ENCODE data around the gene C1orf21.

Gene C1orf21

DNA sequence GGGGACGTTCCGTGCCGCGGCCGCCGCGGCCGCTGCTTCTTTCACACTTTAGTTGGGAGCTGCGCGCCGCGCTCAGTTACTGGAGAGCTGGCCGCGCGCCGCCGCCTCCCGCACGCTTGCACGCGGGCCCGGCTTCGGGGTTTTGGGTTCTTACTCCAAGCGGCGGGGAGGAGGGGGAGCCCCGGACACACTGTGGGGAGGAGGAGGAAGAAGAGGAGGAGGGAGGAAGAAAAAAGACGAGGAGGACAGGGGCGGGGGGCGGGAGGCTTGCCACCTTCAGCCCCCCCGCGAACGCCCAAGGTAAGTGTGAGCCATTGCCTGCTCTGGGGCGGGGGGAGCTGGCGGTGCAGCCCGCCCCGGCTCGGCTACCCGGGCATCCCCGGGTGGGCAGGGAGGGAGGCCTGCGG lies 243 bp downstream of the C1orf21 start:
- no peak for DNase-seq (ENCODE audit: low spot score)

- peak; percentile 11 for DNase-seq (ENCODE audit: low spot score)
These were observed 868 bp downstream of the C1orf21 start for GRCh38 chr1:184387476-184388318.

- DNase-seq (ENCODE audit: low spot score), result no peak
These were observed 1.6 kb downstream of the C1orf21 start for GRCh38 chr1:184388319-184388889.

GRCh38 chr1:184388971-184389370 lies 2.1 kb downstream of the C1orf21 start:
- no peak for DNase-seq (ENCODE audit: low spot score)

DNA sequence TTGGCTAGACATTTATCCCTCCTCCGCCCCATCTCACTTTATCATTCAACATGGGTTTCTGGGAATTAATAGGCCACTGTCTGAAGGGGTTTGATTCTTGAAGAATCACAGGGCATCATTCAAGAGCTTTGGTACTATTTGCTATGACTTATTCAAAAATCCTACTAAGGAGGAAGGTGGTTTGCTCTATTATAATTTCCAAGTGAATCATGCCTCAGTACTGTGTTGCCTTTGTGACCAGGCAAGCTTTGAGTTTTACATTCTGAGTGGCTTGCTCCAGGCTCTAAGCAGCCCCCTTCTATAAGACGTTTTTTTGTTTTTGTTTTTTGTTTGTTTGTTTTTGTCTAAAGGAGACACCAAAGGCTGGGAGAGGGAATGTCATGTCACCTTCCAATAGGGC lies 2.6 kb downstream of the C1orf21 start:
- no peak for DNase-seq (ENCODE audit: low spot score)

DNA sequence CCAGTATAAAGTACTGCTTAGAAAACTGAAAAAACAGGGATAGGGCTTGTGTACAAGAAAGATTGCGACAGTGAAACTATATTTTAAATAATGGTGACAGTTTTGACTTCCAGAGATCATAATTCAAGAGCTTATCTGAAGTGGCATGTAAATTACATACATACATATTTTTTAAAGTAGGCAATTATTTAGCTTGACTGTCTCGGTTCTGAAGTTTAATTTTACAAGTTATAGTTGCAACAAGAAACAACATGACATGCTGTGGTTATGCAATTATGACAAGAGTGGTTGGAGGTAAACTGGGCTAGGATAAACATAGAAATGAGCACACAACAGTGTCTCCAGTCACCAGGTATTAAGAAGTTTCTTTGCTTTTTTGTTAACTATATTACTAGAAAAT lies 4.1 kb downstream of the C1orf21 start:
- DNase-seq (ENCODE audit: low spot score), result no peak

DNA sequence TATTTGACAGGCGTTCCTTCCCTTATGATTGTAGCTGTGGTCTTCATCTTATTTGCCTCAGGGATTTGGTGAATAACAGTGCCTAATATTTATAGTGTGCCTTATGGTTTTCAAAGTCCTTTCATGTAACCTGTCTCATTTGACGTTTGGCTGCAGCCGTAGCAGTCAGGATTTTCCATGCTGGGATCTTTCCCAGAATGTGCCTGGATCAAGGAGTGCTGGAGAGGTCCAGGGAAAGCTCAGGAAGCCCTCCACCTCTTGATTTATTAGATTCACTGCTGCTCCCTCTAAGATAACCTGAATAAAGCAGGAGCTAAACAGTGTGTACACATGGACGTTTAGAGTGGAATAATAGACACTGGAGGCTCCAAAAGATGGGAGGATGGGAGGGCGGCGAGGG lies 5.2 kb downstream of the C1orf21 start:
- DNase-seq (ENCODE audit: low spot score), result no peak

GRCh38 chr1:184392779-184393522 lies 6.1 kb downstream of the C1orf21 start:
- no peak for DNase-seq (ENCODE audit: low spot score)

DNA sequence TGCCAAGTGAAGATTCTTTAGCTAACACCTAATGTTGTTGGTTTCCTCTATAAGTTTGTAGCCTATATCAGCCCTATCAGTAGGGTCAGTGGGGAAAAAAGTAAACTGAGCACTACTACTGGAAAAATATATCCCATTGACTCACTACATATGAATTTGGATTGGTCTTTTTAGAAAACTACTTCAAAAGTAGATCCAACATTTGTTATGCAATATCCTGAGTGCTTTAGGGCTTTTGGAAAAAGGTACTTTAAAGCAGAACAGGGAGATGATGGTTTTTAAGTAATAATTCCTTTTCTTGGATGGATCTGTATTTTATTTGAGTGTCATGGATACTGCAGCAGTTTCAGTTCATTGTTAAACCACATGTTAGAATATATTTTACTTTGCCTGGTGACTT lies 7.1 kb downstream of the C1orf21 start:
- no peak for DNase-seq (ENCODE audit: low spot score)

DNA sequence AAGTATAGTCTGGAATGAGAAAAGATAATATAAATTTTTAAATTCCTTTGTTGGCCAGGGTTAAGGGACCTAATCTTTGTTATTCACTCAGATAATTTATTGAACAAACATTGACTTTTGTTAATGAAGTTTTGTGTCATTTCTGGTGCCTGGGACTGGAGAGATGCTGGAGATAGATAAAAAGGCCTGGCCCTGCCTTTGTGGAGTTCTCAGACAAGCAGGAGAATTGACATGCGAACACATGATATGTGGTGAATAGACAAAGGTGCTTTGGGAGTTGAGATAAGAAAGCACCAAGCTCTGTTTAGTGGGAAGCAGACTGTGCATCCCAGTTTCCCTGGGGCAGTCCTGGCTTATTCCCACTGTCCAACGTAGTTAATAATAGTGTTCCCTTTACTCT lies 8.5 kb downstream of the C1orf21 start:
- no peak for DNase-seq (ENCODE audit: low spot score)

GRCh38 chr1:184395937-184396480 lies 9.2 kb downstream of the C1orf21 start:
- no peak for DNase-seq (ENCODE audit: low spot score)

DNA sequence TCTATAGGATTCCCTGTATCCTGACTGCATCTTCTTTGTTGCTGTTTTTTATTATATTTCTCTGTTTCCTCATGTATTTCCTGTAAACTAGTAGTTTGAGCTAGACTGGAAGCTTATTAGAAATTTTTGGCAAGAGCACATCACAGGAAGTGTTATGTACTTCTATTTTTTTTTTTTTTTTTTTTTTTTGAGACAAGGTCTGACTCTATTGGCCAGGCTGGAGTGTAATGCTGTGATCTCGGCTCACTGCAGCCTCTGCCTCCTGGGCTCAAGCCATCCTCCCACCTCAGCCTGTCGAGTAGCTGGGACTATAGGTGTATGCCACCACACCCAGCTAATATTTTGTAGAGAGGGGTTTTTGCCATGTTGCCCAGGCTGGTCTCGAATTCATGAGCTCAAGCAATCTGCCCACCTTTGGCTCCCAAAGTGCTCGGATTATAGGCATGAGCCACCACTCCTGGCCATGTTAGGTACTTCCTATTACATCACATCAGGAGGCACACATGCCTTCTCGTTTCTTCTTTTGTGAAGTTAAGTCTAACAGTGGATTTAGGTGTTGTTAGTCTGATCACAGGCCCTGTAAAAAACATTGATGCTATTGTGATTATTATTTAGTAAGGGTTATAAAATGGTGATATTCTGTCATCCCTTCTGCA lies 12.5 kb downstream of the C1orf21 start:
- no peak for DNase-seq (ENCODE audit: low spot score)

GRCh38 chr1:184403961-184404726 lies 17.3 kb downstream of the C1orf21 start:
- no peak for DNase-seq (ENCODE audit: low spot score)

DNA sequence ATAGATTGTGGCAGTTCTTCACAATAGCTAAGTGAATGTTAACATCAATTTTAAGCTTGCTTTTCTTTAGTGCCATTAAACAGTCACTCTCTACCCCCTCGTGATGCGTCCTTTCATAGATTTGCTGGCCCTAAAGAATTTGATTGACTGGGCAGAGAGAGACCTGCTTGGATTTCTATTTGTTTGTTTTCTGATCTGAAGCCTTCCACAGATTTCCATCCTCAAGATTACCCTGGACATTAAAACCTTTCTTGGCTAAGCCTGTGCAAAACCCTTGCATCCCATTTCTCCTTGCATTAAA lies 17.8 kb downstream of the C1orf21 start:
- no peak for DNase-seq (ENCODE audit: low spot score)

DNA sequence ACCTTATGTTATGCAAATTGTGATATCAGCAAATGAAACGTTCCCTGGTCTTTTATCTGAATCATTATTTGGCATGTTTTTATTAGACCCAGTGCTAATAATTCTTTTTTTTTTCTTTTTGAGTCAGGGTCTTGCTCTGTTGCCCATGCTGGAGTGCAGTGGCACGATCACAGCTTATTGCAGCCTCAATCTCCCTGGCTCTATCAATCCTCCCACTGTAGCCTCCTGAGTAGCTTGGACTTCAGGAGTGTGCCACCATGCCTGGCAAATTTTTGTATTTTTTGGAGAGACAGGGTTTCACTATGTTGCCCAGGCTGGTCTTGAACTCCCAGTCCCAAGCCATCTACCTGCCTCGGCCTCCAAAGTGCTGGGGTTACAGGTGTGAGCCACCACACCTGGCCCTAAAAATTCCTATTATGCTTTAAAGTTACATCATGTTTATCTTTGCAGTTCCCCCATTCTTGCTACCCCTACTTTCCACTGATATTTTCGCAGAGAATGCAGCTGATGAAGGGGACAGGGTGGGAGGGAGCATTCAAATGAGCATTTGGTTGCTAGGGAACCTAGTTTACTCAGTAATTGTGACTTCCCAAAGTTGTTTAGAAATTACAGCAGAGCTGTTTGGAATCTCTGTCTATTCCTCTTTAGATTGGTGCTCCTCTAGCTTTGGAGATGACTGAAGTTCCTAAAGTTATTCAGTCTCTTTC lies 18.4 kb downstream of the C1orf21 start:
- DNase-seq (ENCODE audit: low spot score), result no peak

DNA sequence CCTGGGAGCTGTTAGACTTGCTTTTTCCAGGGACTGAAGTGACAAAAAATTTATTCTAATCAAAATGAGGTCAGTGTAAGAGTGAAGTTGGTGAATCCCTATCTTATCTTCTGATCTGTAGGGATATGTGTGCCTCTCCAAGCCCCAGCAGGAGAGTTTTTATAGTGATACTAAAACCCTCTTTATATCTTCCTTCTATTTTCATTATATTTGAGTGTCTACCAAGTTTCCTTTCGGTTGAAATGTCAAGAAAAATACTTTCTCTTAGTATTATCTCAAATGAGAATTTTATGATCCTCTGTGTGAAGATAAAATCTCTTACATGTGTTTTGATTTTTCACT lies 18.9 kb downstream of the C1orf21 start:
- no peak for DNase-seq (ENCODE audit: low spot score)

- no peak for DNase-seq (ENCODE audit: low spot score)
These were observed 19.6 kb downstream of the C1orf21 start for GRCh38 chr1:184406479-184406878.

DNA sequence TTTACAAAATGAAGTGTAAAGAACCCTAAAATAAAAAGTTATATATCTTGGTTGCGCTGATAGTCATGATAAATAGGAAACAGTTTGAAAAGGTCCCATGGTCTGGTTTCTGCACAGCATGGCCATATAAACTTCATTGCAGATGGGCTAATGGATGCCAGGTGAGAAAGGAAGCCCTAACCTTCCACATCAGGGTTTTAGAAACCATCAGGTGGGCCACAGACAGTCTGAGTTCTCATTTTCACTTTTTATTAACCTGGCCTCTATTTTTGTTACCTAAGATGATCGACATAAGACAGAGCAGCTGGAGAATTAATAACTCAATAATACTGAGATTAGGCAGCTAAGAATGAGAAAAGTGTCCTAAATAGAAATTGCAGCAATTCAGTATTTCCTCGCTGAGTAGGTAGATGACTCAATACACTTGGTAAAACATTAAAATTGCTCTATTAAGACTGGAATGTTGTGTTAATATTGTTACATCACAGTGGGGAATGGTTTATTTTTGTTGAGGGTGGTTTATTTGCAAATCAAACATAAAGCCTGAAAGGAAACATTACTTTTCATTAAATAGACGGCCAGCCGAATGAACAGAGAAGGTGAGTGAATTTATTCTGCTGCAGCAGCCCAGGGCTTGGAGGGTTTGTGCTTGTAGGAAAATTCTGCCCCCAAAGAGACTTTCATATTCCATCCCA lies 21.1 kb downstream of the C1orf21 start:
- DNase-seq (ENCODE audit: low spot score), result no peak

GRCh38 chr1:184408580-184408979 lies 21.8 kb downstream of the C1orf21 start:
- DNase-seq (ENCODE audit: low spot score), result no peak

- no peak for DNase-seq (ENCODE audit: low spot score)
These were observed 22.2 kb downstream of the C1orf21 start for GRCh38 chr1:184409011-184409410.

- no peak for DNase-seq (ENCODE audit: low spot score)
These were observed 25.6 kb downstream of the C1orf21 start for GRCh38 chr1:184412472-184412871.
